Neural cell (in vitro differentiated cells): ENCODE data around the gene SLC30A9.

Experiments used
- CTCF ChIP-seq: fragments of 450-650 bp; IDR thresholded peaks from 2 replicates; pipeline ENCODE4 v1.5.1; 2014; ENCODE audit warnings: antibody characterized with exemption, mild to moderate bottlenecking, moderate library complexity; ENCODE audit not compliant: poor library complexity, severe bottlenecking
- POLR2AphosphoS5 ChIP-seq: IDR thresholded peaks from 2 replicates; pipeline ENCODE4 v1.6.1; 2012
- TAF1 ChIP-seq: IDR thresholded peaks from 2 replicates; pipeline ENCODE4 v1.6.1; 2012; ENCODE audit warnings: low read depth
- TF ChIP-seq, protein P1 (sequence below): IDR thresholded peaks from 2 replicates; pipeline ENCODE4 v1.6.1; 2012; ENCODE audit warnings: borderline replicate concordance

GRCh38 chr4:41977709-41978108 lies 12.6 kb upstream of the SLC30A9 start:
- TF ChIP-seq CTCF = no peak
- no peak for TF ChIP-seq POLR2AphosphoS5
- TF ChIP-seq TAF1 = no peak
- TF ChIP-seq, protein P1, sequence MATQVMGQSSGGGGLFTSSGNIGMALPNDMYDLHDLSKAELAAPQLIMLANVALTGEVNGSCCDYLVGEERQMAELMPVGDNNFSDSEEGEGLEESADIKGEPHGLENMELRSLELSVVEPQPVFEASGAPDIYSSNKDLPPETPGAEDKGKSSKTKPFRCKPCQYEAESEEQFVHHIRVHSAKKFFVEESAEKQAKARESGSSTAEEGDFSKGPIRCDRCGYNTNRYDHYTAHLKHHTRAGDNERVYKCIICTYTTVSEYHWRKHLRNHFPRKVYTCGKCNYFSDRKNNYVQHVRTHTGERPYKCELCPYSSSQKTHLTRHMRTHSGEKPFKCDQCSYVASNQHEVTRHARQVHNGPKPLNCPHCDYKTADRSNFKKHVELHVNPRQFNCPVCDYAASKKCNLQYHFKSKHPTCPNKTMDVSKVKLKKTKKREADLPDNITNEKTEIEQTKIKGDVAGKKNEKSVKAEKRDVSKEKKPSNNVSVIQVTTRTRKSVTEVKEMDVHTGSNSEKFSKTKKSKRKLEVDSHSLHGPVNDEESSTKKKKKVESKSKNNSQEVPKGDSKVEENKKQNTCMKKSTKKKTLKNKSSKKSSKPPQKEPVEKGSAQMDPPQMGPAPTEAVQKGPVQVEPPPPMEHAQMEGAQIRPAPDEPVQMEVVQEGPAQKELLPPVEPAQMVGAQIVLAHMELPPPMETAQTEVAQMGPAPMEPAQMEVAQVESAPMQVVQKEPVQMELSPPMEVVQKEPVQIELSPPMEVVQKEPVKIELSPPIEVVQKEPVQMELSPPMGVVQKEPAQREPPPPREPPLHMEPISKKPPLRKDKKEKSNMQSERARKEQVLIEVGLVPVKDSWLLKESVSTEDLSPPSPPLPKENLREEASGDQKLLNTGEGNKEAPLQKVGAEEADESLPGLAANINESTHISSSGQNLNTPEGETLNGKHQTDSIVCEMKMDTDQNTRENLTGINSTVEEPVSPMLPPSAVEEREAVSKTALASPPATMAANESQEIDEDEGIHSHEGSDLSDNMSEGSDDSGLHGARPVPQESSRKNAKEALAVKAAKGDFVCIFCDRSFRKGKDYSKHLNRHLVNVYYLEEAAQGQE = no peak
